Measurements from ENCODE around the gene CDK2AP2. TPM values are rescaled to one million over a fixed set of nuclear protein-coding genes. Genes with fewer than 3 reads are reported as not detected.
"Not testable (repeated sequence)": the region's sequence is repeated elsewhere in the genome, so short reads cannot be mapped to it uniquely, and the experiment has no call there.

Gene CDK2AP2
- total and polyA plus RNA-seq, 10 of the 15 experiments (the other 5 are each of a cell fraction or from before 2014, with no cell fraction given) = 8.0 to 177 (median 40.9) TPM

- TF ChIP-seq EED (IDR thresholded peaks at IDR 0.05; ENCODE audit: low read depth) (peak; percentile 50; the same call in 1 of the 2 replicates), TAF1 (IDR thresholded peaks at IDR 0.05; ENCODE audit: borderline replicate concordance, low read depth, low read length) (no peak), KDM1A (IDR thresholded peaks at IDR 0.05; ENCODE audit: borderline replicate concordance) (no peak), MTA2 (IDR thresholded peaks at IDR 0.05; ENCODE audit: low read depth) (peak; percentile 53), SKIL (IDR thresholded peaks at IDR 0.05; ENCODE audit: low read depth, poor library complexity, severe bottlenecking) (peak; percentile 39)
Measured at GRCh38 chr11:67482275-67482826, 25.6 kb downstream of the CDK2AP2 start (continued).

- H3K4me2 ChIP-seq (ENCODE audit: control insufficient read depth, insufficient read depth); intact Hi-C loops (cut with micrococcal nuclease; ENCODE audit: unreplicated experiment); H3K9ac ChIP-seq (ENCODE audit: control insufficient read depth, insufficient read depth, low read length); H3K36me3 ChIP-seq (ENCODE audit: control insufficient read depth in 2 of 2, insufficient read depth in 2 of 2, low read length in 1 of 2); H3K4me3 ChIP-seq; H3K27me3 ChIP-seq (replicated peaks in 1 of 2; ENCODE audit: control insufficient read depth in 2 of 2, insufficient read depth in 2 of 2, low read length in 1 of 2); BruUV-seq (replicated peaks); H3K79me2 ChIP-seq (ENCODE audit: control insufficient read depth, insufficient read depth, low read length); DNase-seq (ENCODE audit: low read depth, low spot score); FAIRE-seq; H3K9me3 ChIP-seq (replicated peaks; ENCODE audit: control insufficient read depth, insufficient read depth, low read length); H4K20me1 ChIP-seq (ENCODE audit: control insufficient read depth, insufficient read depth); in situ Hi-C loops (cut with MboI); H3K4me1 ChIP-seq (ENCODE audit: control insufficient read depth, insufficient read depth, low read length); ATAC-seq; H2AFZ ChIP-seq (ENCODE audit: control insufficient read depth, low read depth, low read length); H3K27ac ChIP-seq (ENCODE audit: control insufficient read depth, insufficient read depth): not testable (repeated sequence)
- 68% methylated on average over 15 of the region's 16 CpGs for WGBS (ENCODE audit: insufficient coverage, insufficient replicate concordance, low lambda C conversion rate, missing lambda C conversion rate)
- ChIA-PET CTCF (interaction anchor here (0.6 kb wide), 1 partner anchor 94 kb away, joined by 3 read pairs; no protein-coding TSS in a partner anchor), SMC1A (ENCODE audit: uncharacterized antibody, unreplicated experiment) (interaction anchor here (0.6 kb wide), 1 partner anchor 111 kb away, joined by 3 read pairs; no protein-coding TSS in a partner anchor), RAD21 (ENCODE audit: unreplicated experiment) (interaction anchor here (1.4 kb wide), 1 partner anchor 8 kb away, joined by 3 read pairs; no protein-coding TSS in a partner anchor), POLR2A (interaction anchor here (0.7 to 1.7 kb wide), 5 partner anchors 10 to 154 kb away, joined by 3 to 9 read pairs (median 4); no protein-coding TSS in a partner anchor)
Measured at GRCh38 chr11:67477344-67478050, 30.5 kb downstream of the CDK2AP2 start.

Measured in GM12878 (cell line).